ENCODE measurements around the gene UAP1. TPM values are rescaled to one million over a fixed set of nuclear protein-coding genes. Genes with fewer than 3 reads are reported as not detected.

Gene UAP1
- total RNA-seq, 4 donors from 2014 or later: 51.5 to 246 (median 61.8) TPM

DNA sequence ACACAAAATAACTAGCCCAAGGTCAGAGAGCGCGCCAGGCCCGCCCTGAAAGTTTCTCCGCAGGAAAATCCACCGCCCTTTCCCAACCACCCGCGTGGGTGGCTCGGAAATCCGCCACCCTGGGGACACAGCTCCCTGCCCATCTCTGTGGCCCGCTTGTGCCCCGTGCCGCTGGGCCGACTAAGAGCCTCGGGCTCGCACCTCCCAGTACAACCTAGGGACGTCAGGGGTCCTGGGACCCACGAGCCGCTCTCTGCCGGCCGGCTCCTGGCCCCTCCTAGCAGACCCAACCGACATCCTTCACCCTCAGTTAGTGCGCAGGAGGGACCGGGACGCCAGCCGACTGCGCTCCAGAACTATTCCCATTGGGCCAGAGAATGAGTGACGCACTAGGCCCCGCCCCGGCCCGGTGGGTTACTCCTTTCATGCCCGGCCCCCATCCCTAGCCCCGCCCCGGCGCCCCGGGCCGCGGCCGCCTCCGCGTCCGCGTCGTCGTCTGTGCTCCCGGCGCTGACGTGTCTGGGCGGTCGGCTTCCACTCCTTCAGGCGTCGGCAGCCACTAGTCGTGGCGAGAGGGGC, 396 bp upstream of the UAP1 start:
- Histone ChIP-seq H3K9me3 (no peaks in the 10 kb centered on the region), H3K4me3 (peak overlapping the region; percentile 77 to 94 (median 82)), H3K36me3 (peaks cover 0 to 3% (median under 1%) of the 10 kb centered on the region in 4 donors), H3K27ac (replicated peaks in 1 of 4) (peak overlapping the region; percentile 86 to 98 (median 98)), H3K27me3 (no peaks in the 10 kb centered on the region), H3K4me1 (peaks cover 12 to 41% (median 28%) of the 10 kb centered on the region in 4 donors)
- intact Hi-C loops (cut with DNase I): loop anchor here (5.0 kb wide), 1 partner anchor 64 kb away; the partner anchor contains the start of gene UHMK1
- WGBS: 1% methylated on average over 16 of the region's 53 CpGs
- DNase-seq (ENCODE audit: extremely low spot score): peak; percentile 100
- no peak for TF ChIP-seq POLR2A (IDR thresholded peaks at IDR 0.05; ENCODE audit: low read depth)
- peak; percentile 56 for TF ChIP-seq EP300 (IDR thresholded peaks at IDR 0.05)
- peak; percentile 90 to 98 for TF ChIP-seq POLR2AphosphoS5 (IDR thresholded peaks at IDR 0.05)

DNA sequence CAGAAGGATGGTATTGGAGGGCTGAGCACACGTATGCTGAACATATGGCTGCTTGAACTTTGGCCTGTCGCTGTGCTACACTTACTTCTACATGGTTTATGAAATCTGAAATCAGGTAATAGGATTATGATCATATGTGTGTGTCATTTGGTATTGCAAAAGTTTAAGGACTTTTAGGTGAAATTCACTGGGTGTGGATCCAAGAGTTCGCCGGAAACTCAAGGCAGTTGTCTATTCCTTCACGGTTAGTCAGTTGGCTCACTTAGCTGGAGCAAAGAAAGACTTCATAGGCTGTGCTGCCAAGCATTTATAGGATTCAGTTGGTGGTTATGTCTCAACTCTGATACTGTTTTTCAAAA, 927 bp downstream of the UAP1 start:
- peaks cover 12 to 41% (median 30%) of the 10 kb centered on the region in 4 donors for H3K4me1 ChIP-seq

DNA sequence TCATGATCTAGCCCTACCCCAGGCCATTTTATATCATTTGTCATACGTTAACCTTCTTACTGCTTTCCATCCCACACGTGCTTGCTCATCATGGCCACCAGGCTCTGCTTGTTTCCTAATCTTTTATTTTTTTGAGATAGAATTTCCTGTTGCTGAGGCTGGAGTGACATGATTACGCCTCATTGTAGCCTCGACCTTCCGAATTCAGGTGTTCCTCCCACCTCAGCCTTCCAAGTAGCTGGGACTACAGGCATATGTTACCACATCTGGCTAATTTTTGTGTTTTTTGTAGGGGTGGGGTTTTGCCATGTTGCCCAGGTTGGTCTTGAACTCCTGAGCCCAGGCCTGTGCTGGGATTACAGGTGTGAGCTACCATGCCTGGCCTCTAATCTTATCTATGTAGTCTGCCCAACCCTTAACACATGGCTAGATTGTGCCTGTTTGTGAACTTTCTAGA, 3.3 kb downstream of the UAP1 start:
- peak overlapping the region in 2 of 4 donors; percentile 81 to 94 for H3K4me3 ChIP-seq
- peaks cover 8 to 36% (median 16%) of the 10 kb centered on the region in 4 donors for H3K36me3 ChIP-seq
- H3K27me3 ChIP-seq: no peaks in the 10 kb centered on the region
- no peak for DNase-seq (ENCODE audit: extremely low spot score)
- H3K4me1 ChIP-seq: peaks cover 12 to 54% (median 40%) of the 10 kb centered on the region in 4 donors
- intact Hi-C loops (cut with DNase I): loop anchor here (5.0 kb wide), 1 partner anchor 67 kb away; the partner anchor contains the start of gene UHMK1
- peak overlapping the region in 1 of 4 donors; percentile 27 for H3K27ac ChIP-seq (replicated peaks in 1 of 4)
- TF ChIP-seq, protein P1, sequence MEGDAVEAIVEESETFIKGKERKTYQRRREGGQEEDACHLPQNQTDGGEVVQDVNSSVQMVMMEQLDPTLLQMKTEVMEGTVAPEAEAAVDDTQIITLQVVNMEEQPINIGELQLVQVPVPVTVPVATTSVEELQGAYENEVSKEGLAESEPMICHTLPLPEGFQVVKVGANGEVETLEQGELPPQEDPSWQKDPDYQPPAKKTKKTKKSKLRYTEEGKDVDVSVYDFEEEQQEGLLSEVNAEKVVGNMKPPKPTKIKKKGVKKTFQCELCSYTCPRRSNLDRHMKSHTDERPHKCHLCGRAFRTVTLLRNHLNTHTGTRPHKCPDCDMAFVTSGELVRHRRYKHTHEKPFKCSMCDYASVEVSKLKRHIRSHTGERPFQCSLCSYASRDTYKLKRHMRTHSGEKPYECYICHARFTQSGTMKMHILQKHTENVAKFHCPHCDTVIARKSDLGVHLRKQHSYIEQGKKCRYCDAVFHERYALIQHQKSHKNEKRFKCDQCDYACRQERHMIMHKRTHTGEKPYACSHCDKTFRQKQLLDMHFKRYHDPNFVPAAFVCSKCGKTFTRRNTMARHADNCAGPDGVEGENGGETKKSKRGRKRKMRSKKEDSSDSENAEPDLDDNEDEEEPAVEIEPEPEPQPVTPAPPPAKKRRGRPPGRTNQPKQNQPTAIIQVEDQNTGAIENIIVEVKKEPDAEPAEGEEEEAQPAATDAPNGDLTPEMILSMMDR (IDR thresholded peaks at IDR 0.05): no peak
- TF ChIP-seq POLR2A (IDR thresholded peaks at IDR 0.05; ENCODE audit: low read depth) (no peak), POLR2AphosphoS5 (IDR thresholded peaks at IDR 0.05) (no peak)
- no peaks in the 10 kb centered on the region for H3K9me3 ChIP-seq
- 78% methylated on average over 5 of the region's 5 CpGs for WGBS

More for the DNA sequence above, 927 bp downstream of the UAP1 start:
- Histone ChIP-seq H3K36me3 (peaks cover under 1 to 15% (median 11%) of the 10 kb centered on the region in 4 donors), H3K9me3 (no peaks in the 10 kb centered on the region), H3K27me3 (no peaks in the 10 kb centered on the region), H3K27ac (replicated peaks in 1 of 4) (peak overlapping the region; percentile 86 to 98 (median 98)), H3K4me3 (peak overlapping the region; percentile 77 to 94 (median 82))
- WGBS: 45% methylated on average over 5 of the region's 5 CpGs
- TF ChIP-seq POLR2AphosphoS5 (IDR thresholded peaks at IDR 0.05): peak; percentile 19 to 42
- TF ChIP-seq, protein P1 (IDR thresholded peaks at IDR 0.05): no peak
- no peak for DNase-seq (ENCODE audit: extremely low spot score)
- intact Hi-C loops (cut with DNase I): loop anchor here (5.0 kb wide), 1 partner anchor 65 kb away; the partner anchor contains the start of gene UHMK1

DNA sequence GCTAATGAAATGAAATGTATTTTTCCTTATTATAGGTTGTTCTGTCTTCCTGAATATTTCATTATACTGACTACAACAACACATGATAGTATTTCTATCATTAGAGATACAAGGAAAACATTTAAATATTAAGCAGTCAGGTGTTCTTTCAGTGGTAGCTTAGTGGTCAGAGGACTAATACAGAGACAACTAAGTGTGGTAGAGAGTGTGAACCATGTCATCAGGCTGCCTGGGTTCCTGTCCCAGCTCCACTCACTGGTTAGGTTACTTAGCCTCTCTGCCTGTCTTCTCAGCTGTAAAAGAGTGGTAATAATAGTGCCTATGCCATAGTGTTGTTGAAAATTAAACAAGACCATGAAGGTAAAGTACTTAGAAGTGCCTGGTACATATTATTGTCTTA, 3.9 kb downstream of the UAP1 start:
- peaks cover 7 to 52% (median 37%) of the 10 kb centered on the region in 4 donors for H3K4me1 ChIP-seq
- TF ChIP-seq EP300 (IDR thresholded peaks at IDR 0.05) (no peak), POLR2AphosphoS5 (IDR thresholded peaks at IDR 0.05) (no peak), POLR2A (IDR thresholded peaks at IDR 0.05; ENCODE audit: low read depth) (no peak)
- TF ChIP-seq, protein P1 (IDR thresholded peaks at IDR 0.05): no peak
- H3K36me3 ChIP-seq: peaks cover 8 to 36% (median 16%) of the 10 kb centered on the region in 4 donors
- H3K27me3 ChIP-seq: no peaks in the 10 kb centered on the region
- DNase-seq (ENCODE audit: extremely low spot score): no peak
- no peak overlapping the region for H3K27ac ChIP-seq (replicated peaks in 1 of 4)
- intact Hi-C loops (cut with DNase I): no loop called here
- H3K9me3 ChIP-seq: no peaks in the 10 kb centered on the region
- H3K4me3 ChIP-seq: peak overlapping the region in 2 of 4 donors; percentile 81 to 94

DNA sequence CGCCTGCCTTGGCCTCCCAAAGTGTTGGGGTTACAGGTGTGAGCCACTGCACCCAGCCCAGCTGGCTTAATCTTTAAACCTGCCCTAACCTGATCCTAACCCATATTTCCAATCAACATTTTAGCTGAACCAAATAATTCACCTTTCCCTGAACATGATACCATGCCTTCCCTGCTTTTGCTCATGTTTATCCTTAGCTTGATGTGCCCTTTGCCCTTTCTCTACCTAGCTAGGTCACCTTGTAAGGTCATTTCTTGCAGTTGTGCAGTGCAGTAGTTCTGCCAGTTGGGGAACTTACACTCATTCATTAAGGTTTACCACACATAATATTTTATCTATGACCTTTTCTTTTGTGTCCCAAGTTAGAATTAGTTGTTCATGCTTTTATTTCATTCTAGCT, 5.3 kb downstream of the UAP1 start:
- TF ChIP-seq POLR2A (IDR thresholded peaks at IDR 0.05; ENCODE audit: low read depth) (no peak), POLR2AphosphoS5 (IDR thresholded peaks at IDR 0.05) (peak in 1 of 2 donors; percentile 51)
- H3K4me3 ChIP-seq: no peak overlapping the region
- peaks cover 5 to 61% (median 45%) of the 10 kb centered on the region in 4 donors for H3K4me1 ChIP-seq
- H3K9me3 ChIP-seq: no peaks in the 10 kb centered on the region
- no peak overlapping the region for H3K27ac ChIP-seq (replicated peaks in 1 of 4)
- DNase-seq (ENCODE audit: extremely low spot score): no peak
- no peaks in the 10 kb centered on the region for H3K27me3 ChIP-seq
- intact Hi-C loops (cut with DNase I): no loop called here
- 94% methylated on average over 1 of the region's 1 CpG for WGBS
- peaks cover 8 to 42% (median 16%) of the 10 kb centered on the region in 4 donors for H3K36me3 ChIP-seq

Data from esophagus muscularis mucosa (tissue), 4 donors.